Sigmoid colon (tissue), 7 donors: ENCODE measurements around the gene ARL4A. TPM values are rescaled to one million over a fixed set of nuclear protein-coding genes. Genes with fewer than 3 reads are reported as not detected.

Experiments used
- DNase-seq: peaks from one replicate; pipeline ENCODE4 v3.0.0-alpha.2; 2019
- H3K27ac ChIP-seq, 4 donors: fragments of 200-600 bp; sonication (generic); one replicate each; pipeline ENCODE4 v1.5.1; 2016 to 2019; ENCODE audit warnings: mild to moderate bottlenecking in 1 of 4
- H3K27me3 ChIP-seq, 3 donors: fragments of 200-600 bp; sonication (generic); one replicate each; pipeline ENCODE4 v1.5.1; 2019; ENCODE audit warnings: mild to moderate bottlenecking in 1 of 3
- H3K36me3 ChIP-seq, 4 donors: fragments of 200-600 bp; sonication (generic); one replicate each; pipeline ENCODE4 v1.5.1; 2016 to 2019
- H3K4me1 ChIP-seq, 4 donors: fragments of 200-600 bp; sonication (generic); one replicate each; pipeline ENCODE4 v1.5.1; 2017 to 2019
- H3K4me3 ChIP-seq, 4 donors: fragments of 200-600 bp; sonication (generic); one replicate each; pipeline ENCODE4 v1.5.1; 2017 to 2019; ENCODE audit warnings: mild to moderate bottlenecking in 2 of 4, moderate library complexity in 1 of 4
- H3K9me3 ChIP-seq, 4 donors: fragments of 200-600 bp in 3 of 4; sonication (generic) in 3 of 4; one replicate each; pipeline versions ENCODE4 v1.5.1 to v1.6.1; 2013 to 2019
- CTCF ChIP-seq, 4 experiments: fragments of 450-650 bp in 3 of 4; fragments of 200-600 bp in 1 of 4; IDR thresholded peaks; one replicate each; pipeline ENCODE4 v1.5.1; 2016 to 2019; ENCODE audit warnings: antibody characterized with exemption in 4 of 4, mild to moderate bottlenecking in 3 of 4, moderate library complexity in 2 of 4
- EP300 ChIP-seq, 4 donors: sonication (generic); formaldehyde crosslinking; IDR thresholded peaks; one replicate each; pipeline ENCODE4 v1.6.1; 2017; ENCODE audit warnings: antibody characterized with exemption in 4 of 4
- POLR2A ChIP-seq, 2 donors: fragments of 450-650 bp; IDR thresholded peaks; one replicate each; pipeline ENCODE4 v1.6.1; 2016; ENCODE audit warnings: antibody characterized with exemption in 2 of 2, mild to moderate bottlenecking in 2 of 2, moderate library complexity in 2 of 2
- POLR2AphosphoS5 ChIP-seq, 4 donors: sonication (generic); formaldehyde crosslinking; IDR thresholded peaks; one replicate each; pipeline ENCODE4 v1.6.1; 2017; ENCODE audit warnings: antibody characterized with exemption in 4 of 4
- WGBS, 2 donors: extraction: QIAGEN DNeasy Blood & Tissue Kit; methylation state at CpG; one replicate each; pipeline ENCODE4 v1.1.7; 2013; 5-methylcytosine and 5-hydroxymethylcytosine counted together
- intact Hi-C: fragments of 100-400 bp; cut with DNase I; formaldehyde crosslinking; loops from one replicate; pipeline ENCODE4 v1.15.1; 2023
- polyA plus RNA-seq, 3 donors: library from polyadenylated mRNA; stranded (reverse); fragments of 200-250 nt; gene quantifications; one replicate each; pipeline ENCODE4 v1.2.3, GENCODE V29; 2013
- total RNA-seq, 4 donors: library from RNA; depleted of rRNA; stranded (reverse); fragments of >200 nt; gene quantifications; one replicate each; pipeline ENCODE4 v1.1.0, GENCODE V29; 2016
- donor health status: healthy with polysubstance abuse.
- donor health status: Bipolar disorder and iron deficiency.
- donor health status: healthy.

The ARL4A gene
- total and polyA plus RNA-seq, 7 donors = 33.2 to 124 (median 42.8) TPM

- 56 to 59% methylated on average over 3 of the region's 3 CpGs for WGBS, 2 donors
- Histone ChIP-seq H3K4me1 (peaks cover 0 to 42% (median 8%) of the 10 kb centered on the region in 4 donors), H3K27me3 (no peaks in the 10 kb centered on the region), H3K27ac (no peak overlapping the region), H3K9me3 (no peaks in the 10 kb centered on the region), H3K36me3 (no peaks in the 10 kb centered on the region), H3K4me3 (no peak overlapping the region)
- TF ChIP-seq POLR2AphosphoS5 (IDR thresholded peaks at IDR 0.05) = no peak
- TF ChIP-seq EP300 (IDR thresholded peaks at IDR 0.05) = no peak
- no peak for TF ChIP-seq CTCF (IDR thresholded peaks at IDR 0.05)
- no peak for TF ChIP-seq POLR2A (IDR thresholded peaks at IDR 0.05)
- intact Hi-C loops = no loop called here
- DNase-seq = no peak
These were observed 5.2 kb downstream of the ARL4A start for GRCh38 chr7:12692479-12693259.

- Histone ChIP-seq H3K4me3 (no peak overlapping the region), H3K27me3 (no peaks in the 10 kb centered on the region), H3K4me1 (peaks cover 0 to 33% (median under 1%) of the 10 kb centered on the region in 4 donors), H3K36me3 (no peaks in the 10 kb centered on the region), H3K27ac (no peak overlapping the region), H3K9me3 (no peaks in the 10 kb centered on the region)
- DNase-seq = no peak
- intact Hi-C loops = no loop called here
- 37 to 70% methylated on average over 1 of the region's 1 CpG for WGBS, 2 donors
- TF ChIP-seq EP300 (IDR thresholded peaks at IDR 0.05) (no peak), POLR2A (IDR thresholded peaks at IDR 0.05) (no peak), CTCF (IDR thresholded peaks at IDR 0.05) (no peak), POLR2AphosphoS5 (IDR thresholded peaks at IDR 0.05) (no peak)
These were observed 7.4 kb downstream of the ARL4A start for GRCh38 chr7:12694817-12695216.

- DNase-seq = no peak
- no peaks in the 10 kb centered on the region for H3K9me3 ChIP-seq
- intact Hi-C loops = no loop called here
- 24 to 70% methylated on average over 1 of the region's 1 CpG for WGBS, 2 donors
- H3K27ac ChIP-seq = no peak overlapping the region
- TF ChIP-seq CTCF (IDR thresholded peaks at IDR 0.05) = no peak
- no peak for TF ChIP-seq EP300 (IDR thresholded peaks at IDR 0.05)
- TF ChIP-seq POLR2AphosphoS5 (IDR thresholded peaks at IDR 0.05) = no peak
- no peak for TF ChIP-seq POLR2A (IDR thresholded peaks at IDR 0.05)
- no peaks in the 10 kb centered on the region for H3K36me3 ChIP-seq
- no peaks in the 10 kb centered on the region for H3K27me3 ChIP-seq
- H3K4me1 ChIP-seq = peaks cover 0 to 24% (median 0%) of the 10 kb centered on the region in 4 donors
- no peak overlapping the region for H3K4me3 ChIP-seq
These were observed 8.5 kb downstream of the ARL4A start for GRCh38 chr7:12695965-12696364.

- no peak for DNase-seq
- H3K27ac ChIP-seq = no peak overlapping the region
- H3K4me3 ChIP-seq = no peak overlapping the region
- intact Hi-C loops = no loop called here
- peaks cover 0 to 4% (median 0%) of the 10 kb centered on the region in 4 donors for H3K9me3 ChIP-seq
- 96% methylated on average over 10 of the region's 10 CpGs for WGBS, 2 donors
- H3K36me3 ChIP-seq = no peaks in the 10 kb centered on the region
- TF ChIP-seq CTCF (IDR thresholded peaks at IDR 0.05) = no peak
- no peak for TF ChIP-seq POLR2A (IDR thresholded peaks at IDR 0.05)
- no peak for TF ChIP-seq EP300 (IDR thresholded peaks at IDR 0.05)
- TF ChIP-seq POLR2AphosphoS5 (IDR thresholded peaks at IDR 0.05) = no peak
- no peaks in the 10 kb centered on the region for H3K27me3 ChIP-seq
- peaks cover 0 to 16% (median 0%) of the 10 kb centered on the region in 4 donors for H3K4me1 ChIP-seq
These were observed 11.9 kb downstream of the ARL4A start for GRCh38 chr7:12699299-12699698.
